LNCaP clone FGC (cell line): ENCODE results near the gene SPATA19.
"Not testable (repeated sequence)": the region's sequence is repeated elsewhere in the genome, so short reads cannot be mapped to it uniquely, and the experiment has no call there.

Source experiments
- DNase-seq: peaks from one replicate; pipeline ENCODE4 v3.0.0-alpha.2; 2011; ENCODE audit warnings: low read depth
- H3K4me3 ChIP-seq: 2 replicates; pipeline ENCODE4 v1.5.1; 2011; ENCODE audit warnings: mild to moderate bottlenecking, low read depth, low read length, control low read depth
- TF ChIP-seq, protein P1 (sequence below): IDR thresholded peaks from 2 replicates; pipeline ENCODE4 v1.5.1; 2012; ENCODE audit warnings: mild to moderate bottlenecking; ENCODE audit not compliant: control insufficient read depth, insufficient read depth; ENCODE audit errors: extremely low read depth

SPATA19 gene

DNA sequence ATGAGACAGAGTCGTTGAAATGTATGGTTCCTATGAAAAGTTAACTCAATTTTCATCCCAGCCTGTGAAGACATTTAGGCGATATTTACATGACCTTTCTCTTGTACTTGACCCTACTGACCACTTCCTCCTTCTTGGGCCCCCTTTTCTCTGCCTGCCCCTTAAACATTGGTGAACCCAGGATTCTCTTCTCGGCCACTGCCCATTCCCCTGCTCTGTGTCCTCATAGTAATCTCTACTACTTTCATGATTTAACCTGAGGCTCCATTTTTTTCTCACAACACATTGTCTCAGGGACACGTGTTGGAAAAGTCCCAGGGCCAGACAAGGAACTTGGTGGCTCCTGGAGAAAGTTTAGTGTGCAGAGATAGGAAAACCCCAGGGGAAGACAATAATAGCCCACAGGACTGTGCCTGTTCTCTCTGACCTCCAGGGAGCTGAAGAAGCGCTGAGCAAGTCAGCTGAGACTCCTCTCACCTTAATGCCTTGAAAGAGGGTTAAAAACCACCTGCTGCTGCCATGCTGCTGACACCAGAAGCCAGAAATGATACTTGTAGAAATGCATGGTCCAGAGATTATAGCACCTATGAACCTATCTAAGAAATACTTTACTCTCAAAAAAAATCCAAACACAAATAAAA, 42.5 kb upstream of the SPATA19 start:
- H3K4me3 ChIP-seq: no peak overlapping the region
- no peak for DNase-seq
- TF ChIP-seq, protein P1, sequence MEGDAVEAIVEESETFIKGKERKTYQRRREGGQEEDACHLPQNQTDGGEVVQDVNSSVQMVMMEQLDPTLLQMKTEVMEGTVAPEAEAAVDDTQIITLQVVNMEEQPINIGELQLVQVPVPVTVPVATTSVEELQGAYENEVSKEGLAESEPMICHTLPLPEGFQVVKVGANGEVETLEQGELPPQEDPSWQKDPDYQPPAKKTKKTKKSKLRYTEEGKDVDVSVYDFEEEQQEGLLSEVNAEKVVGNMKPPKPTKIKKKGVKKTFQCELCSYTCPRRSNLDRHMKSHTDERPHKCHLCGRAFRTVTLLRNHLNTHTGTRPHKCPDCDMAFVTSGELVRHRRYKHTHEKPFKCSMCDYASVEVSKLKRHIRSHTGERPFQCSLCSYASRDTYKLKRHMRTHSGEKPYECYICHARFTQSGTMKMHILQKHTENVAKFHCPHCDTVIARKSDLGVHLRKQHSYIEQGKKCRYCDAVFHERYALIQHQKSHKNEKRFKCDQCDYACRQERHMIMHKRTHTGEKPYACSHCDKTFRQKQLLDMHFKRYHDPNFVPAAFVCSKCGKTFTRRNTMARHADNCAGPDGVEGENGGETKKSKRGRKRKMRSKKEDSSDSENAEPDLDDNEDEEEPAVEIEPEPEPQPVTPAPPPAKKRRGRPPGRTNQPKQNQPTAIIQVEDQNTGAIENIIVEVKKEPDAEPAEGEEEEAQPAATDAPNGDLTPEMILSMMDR: no peak

DNA sequence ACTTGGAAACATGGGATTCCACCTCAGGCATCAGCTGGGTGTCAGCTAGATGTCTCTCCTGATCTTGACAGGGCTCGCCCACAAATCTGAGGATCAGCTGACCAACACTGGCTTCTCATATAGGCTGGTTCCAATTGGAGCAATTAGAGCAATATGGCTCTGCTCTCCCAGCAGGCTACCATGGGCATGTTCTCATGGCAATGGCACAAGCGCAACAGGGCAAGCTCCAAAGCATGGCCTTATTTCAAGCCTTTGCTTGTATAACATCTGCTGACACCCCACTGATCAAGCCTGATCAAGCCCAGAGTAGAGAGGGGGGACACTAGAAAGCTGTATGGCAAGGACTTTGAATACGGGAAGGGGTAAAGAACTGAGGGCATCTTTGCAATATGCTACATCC, 40.7 kb upstream of the SPATA19 start:
- TF ChIP-seq, protein P1: no peak
- H3K4me3 ChIP-seq: no peak overlapping the region
- DNase-seq: no peak

DNA sequence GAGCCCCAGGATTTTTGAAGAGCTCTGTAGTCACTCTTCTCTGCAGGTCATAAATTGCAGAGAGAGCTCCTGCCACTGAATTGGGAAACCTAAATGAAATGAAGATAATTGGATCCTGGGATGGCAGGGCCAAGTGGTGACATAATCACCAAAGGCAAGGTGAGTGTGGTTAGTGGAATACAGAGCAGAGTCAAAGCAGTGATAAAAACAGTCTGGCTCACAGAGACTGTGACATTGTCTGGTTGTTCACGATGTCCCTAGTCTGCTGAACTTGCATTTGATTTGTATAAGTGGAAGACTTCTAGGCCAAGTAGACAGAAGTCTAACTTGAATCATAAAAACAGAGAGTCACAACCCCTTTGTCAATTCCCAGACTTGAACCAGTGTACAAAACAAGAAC, 26.8 kb upstream of the SPATA19 start:
- TF ChIP-seq, protein P1: no peak
- no peak for DNase-seq

DNA sequence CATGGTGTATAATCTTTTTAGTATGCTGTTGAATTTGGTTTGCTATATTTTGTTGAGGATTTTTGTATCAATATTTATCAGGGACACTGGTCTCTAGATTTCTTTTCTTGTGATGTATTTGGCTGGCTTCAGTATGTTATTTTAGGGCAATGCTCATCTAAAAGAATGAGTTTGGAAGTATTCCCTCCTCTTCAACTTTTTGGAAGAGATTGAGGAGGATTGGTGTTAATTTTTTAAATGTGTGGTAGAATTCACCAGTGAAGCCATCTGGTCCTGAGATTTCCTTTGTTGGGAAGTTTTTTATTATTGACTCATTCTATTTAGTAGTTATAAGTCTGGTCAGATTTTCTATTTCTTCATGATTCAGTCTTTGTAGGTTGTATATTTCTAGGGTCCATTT, 22.1 kb upstream of the SPATA19 start:
- TF ChIP-seq, protein P1: no peak
- H3K4me3 ChIP-seq: no peak overlapping the region
- DNase-seq: no peak

More for the DNA sequence above, 26.8 kb upstream of the SPATA19 start:
- no peak overlapping the region for H3K4me3 ChIP-seq

DNA sequence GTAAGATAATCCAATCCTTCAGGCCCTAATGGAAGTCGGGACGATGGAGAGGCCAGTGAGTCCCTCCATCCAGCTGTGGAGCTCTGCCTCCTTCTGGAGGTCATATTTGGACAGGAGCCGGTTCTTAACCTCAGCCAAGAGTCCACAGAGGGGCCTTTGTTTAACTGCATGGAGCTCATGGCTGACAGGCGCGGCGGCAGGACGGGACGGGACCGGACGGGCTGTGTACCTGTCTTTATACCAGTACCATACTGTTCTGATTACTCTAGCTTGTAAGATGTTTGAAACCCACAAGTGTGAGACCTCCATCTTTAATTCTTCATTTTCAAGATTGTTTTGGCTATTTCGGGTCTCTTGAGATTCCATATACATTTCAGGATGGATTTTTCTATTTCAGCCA, 20.2 kb upstream of the SPATA19 start:
- H3K4me3 ChIP-seq: no peak overlapping the region
- TF ChIP-seq, protein P1: no peak
- DNase-seq: no peak

DNA sequence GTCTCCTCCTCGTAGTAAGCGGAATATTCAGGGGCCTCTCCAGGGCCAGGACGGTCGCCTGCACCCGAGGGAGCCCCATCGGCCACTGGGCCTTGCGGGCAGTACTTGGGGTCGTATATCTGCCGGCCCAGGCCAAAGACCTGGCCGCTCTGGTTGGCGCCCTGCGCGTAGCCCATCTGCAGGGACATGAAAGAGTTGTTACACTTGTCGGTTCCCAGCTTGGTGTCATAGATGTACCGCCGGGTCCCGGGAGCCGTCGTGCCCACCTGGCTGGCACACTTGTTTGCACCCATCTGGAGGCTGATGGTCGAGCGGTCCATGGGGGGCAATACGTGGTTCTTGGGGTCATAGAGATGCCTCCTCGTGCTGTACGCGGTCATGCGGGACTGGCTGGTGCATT, 19.4 kb upstream of the SPATA19 start:
- H3K4me3 ChIP-seq: no peak overlapping the region
- TF ChIP-seq, protein P1: no peak
- no peak for DNase-seq

DNA sequence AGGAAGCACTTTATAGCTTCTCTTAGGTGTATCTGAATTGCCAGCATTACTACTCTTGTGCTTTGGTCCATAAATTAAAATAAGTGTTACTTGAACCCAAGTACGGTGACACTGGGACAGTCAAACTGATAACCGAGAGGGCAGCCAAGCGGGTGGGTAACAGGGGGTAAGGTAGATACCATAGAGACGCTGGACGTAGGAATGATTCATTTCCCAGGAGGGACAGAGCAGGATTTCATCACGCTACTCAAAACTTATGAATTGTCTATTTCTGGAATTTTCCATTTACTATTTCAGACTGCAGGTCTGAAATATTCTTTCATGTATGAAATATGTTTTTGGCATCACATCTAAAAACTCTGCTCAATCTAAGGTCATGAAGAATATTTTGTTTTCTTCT, 14.8 kb upstream of the SPATA19 start:
- TF ChIP-seq, protein P1: no peak
- no peak for DNase-seq
- H3K4me3 ChIP-seq: no peak overlapping the region

DNA sequence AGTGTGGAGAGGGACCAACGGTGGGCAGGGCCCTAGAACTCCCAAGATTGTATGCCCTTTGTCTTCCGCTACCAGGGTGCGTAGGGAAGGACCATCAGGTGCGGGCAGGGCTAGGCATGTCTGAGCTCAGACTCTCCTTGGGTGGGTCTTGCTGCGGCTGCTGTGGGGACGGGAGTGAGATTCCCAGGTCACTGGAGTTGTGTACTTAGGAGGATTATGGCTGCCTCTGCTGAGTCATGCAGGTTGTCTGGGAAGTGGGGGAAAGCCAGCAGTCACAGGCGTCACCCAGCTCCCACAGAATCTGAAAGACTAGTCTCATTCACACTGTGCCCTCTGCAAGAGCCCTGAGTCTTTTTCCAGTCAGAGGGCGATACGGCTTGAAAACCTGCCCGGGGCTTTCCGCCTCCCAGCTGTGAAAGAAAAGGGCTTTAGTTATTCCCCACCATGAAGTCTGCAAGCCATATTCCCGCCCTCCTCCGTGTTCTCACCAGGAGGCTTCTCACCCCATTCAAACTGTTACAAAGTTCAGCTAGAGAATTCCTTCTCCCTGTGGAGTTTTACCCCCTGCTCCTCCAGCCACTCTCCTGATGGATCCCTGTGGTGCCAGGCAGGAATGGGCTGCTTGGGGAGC, 9.1 kb upstream of the SPATA19 start:
- DNase-seq, H3K4me3 ChIP-seq: not testable (repeated sequence)
